ENCODE measurements around the gene S100A7. TPM values are rescaled to one million over a fixed set of nuclear protein-coding genes. Genes with fewer than 3 reads are reported as not detected.
A peak's percentile ranks its signal among the peaks of the same experiment; 100 is the strongest.
"Not testable (repeated sequence)": the region's sequence is repeated elsewhere in the genome, so short reads cannot be mapped to it uniquely, and the experiment has no call there.

Gene S100A7
- total and polyA plus RNA-seq, 9 of the 15 experiments (the other 6 are each of a cell fraction or from before 2014, with no cell fraction given), result not detected

- TF ChIP-seq PRMT5 (CRISPR knock-in tag; IDR thresholded peaks at IDR 0.05), result no peak
Observed at GRCh38 chr1:153456396-153456795, 4.1 kb downstream of the S100A7 start (continued).

- DNase-seq (ENCODE audit: extremely low read depth in 1 of 4, low spot score in 3 of 4); FAIRE-seq; POLR2A ChIA-PET; H3K79me2 ChIP-seq (ENCODE audit: control insufficient read depth, insufficient read depth, low read length); BruUV-seq (replicated peaks); H3K4me1 ChIP-seq (replicated peaks in 1 of 2; ENCODE audit: control insufficient read depth in 2 of 2, insufficient read depth in 2 of 2, low read length in 2 of 2); H3K4me3 ChIP-seq; intact Hi-C loops (cut with micrococcal nuclease); H3K9me3 ChIP-seq (replicated peaks; ENCODE audit: control insufficient read depth, insufficient read depth, low read depth, low read length); H3K36me3 ChIP-seq (ENCODE audit: control insufficient read depth, insufficient read depth, low read length); H3K9me1 ChIP-seq (ENCODE audit: control insufficient read depth, insufficient read depth, low read length); H3K4me2 ChIP-seq (ENCODE audit: insufficient read depth, low read length); ATAC-seq; H4K20me1 ChIP-seq (replicated peaks; ENCODE audit: control insufficient read depth, insufficient read depth, low read length); H2AFZ ChIP-seq (ENCODE audit: low read depth, low read length); H3K9ac ChIP-seq (ENCODE audit: insufficient read depth in 1 of 2, low read depth in 2 of 2, low read length in 2 of 2); in situ Hi-C loops (cut with MboI); H3K27ac ChIP-seq (ENCODE audit: extremely low read depth, low read depth, low read length); CTCF ChIA-PET (ENCODE audit: low intra/inter-chr PET ratio): not testable (repeated sequence)
- WGBS (ENCODE audit: insufficient coverage, low coverage, missing lambda C conversion rate), result 24% methylated on average over 4 of the region's 4 CpGs
- H3K27me3 ChIP-seq (ENCODE audit: control insufficient read depth in 2 of 2, insufficient read depth in 2 of 2, low read length in 2 of 2), result peaks cover 6 to 10% of the 10 kb centered on the region in 2 experiments; a peak in 3 of 5 replicates
Observed at GRCh38 chr1:153448851-153449250, 11.6 kb downstream of the S100A7 start.

- CTCF ChIA-PET (ENCODE audit: low intra/inter-chr PET ratio), result interaction anchor here (0.6 kb wide), 1 partner anchor 8 kb away, joined by 3 read pairs; no protein-coding TSS in a partner anchor
- Histone ChIP-seq H3K9ac (ENCODE audit: insufficient read depth in 1 of 2, low read depth in 2 of 2, low read length in 2 of 2) (no peak overlapping the region), H2AFZ (ENCODE audit: low read depth, low read length) (no peak overlapping the region), H3K9me3 (replicated peaks; ENCODE audit: control insufficient read depth, insufficient read depth, low read depth, low read length) (no peaks in the 10 kb centered on the region), H3K4me3 (no peak overlapping the region), H3K9me1 (ENCODE audit: control insufficient read depth, insufficient read depth, low read length) (no peaks in the 10 kb centered on the region), H3K4me1 (replicated peaks in 1 of 2; ENCODE audit: control insufficient read depth in 2 of 2, insufficient read depth in 2 of 2, low read length in 2 of 2) (no peaks in the 10 kb centered on the region), H3K79me2 (ENCODE audit: control insufficient read depth, insufficient read depth, low read length) (no peaks in the 10 kb centered on the region), H3K27me3 (ENCODE audit: control insufficient read depth in 2 of 2, insufficient read depth in 2 of 2, low read length in 2 of 2) (peaks cover 6 to 18% of the 10 kb centered on the region in 2 experiments; a peak in 3 of 5 replicates), H3K36me3 (ENCODE audit: control insufficient read depth, insufficient read depth, low read length) (no peaks in the 10 kb centered on the region), H3K27ac (ENCODE audit: extremely low read depth, low read depth, low read length) (no peak overlapping the region), H3K4me2 (ENCODE audit: insufficient read depth, low read length) (no peak overlapping the region), H4K20me1 (replicated peaks; ENCODE audit: control insufficient read depth, insufficient read depth, low read length) (no peaks in the 10 kb centered on the region)
- WGBS (ENCODE audit: insufficient coverage, low coverage, missing lambda C conversion rate), result 0% methylated on average over 1 of the region's 1 CpG
- intact Hi-C loops (cut with micrococcal nuclease), result no loop called here
- no peak for ATAC-seq
- in situ Hi-C loops (cut with MboI), result no loop called here
- TF ChIP-seq NR3C1 (CRISPR knock-in tag; IDR thresholded peaks at IDR 0.05) (no peak), GTF2F1 (IDR thresholded peaks at IDR 0.05; ENCODE audit: low read depth, low read length) (no peak), ZNF217 (CRISPR knock-in tag; IDR thresholded peaks at IDR 0.05) (no peak), FOSL1 (tag; conservative IDR thresholded peaks at IDR 0.05) (0 out of 2 replicates have a peak, but pooled peaks have one; percentile 20), PHB2 (IDR thresholded peaks at IDR 0.05; ENCODE audit: low read depth) (no peak)
- FAIRE-seq, result no peak
- no TSS peak for BruUV-seq (replicated peaks)
- DNase-seq (ENCODE audit: extremely low read depth in 1 of 4, low spot score in 3 of 4), result no peak
- POLR2A ChIA-PET, result no interaction called here
Observed at GRCh38 chr1:153447498-153448170, 12.8 kb downstream of the S100A7 start.

Data from K562 (cell line).